Stimulated activated CD8-positive, alpha-beta memory T cell treated with anti-CD3 and anti-CD28 coated beads, Interleukin-4, amount 100 ng/mL, for 24 hours (primary cell): ENCODE measurements around the gene TPX2.

ENCODE experiments used
- DNase-seq: peaks from one replicate; pipeline ENCODE4 v3.0.0-alpha.2; 2020; ENCODE audit warnings: low read depth

Gene TPX2

DNA sequence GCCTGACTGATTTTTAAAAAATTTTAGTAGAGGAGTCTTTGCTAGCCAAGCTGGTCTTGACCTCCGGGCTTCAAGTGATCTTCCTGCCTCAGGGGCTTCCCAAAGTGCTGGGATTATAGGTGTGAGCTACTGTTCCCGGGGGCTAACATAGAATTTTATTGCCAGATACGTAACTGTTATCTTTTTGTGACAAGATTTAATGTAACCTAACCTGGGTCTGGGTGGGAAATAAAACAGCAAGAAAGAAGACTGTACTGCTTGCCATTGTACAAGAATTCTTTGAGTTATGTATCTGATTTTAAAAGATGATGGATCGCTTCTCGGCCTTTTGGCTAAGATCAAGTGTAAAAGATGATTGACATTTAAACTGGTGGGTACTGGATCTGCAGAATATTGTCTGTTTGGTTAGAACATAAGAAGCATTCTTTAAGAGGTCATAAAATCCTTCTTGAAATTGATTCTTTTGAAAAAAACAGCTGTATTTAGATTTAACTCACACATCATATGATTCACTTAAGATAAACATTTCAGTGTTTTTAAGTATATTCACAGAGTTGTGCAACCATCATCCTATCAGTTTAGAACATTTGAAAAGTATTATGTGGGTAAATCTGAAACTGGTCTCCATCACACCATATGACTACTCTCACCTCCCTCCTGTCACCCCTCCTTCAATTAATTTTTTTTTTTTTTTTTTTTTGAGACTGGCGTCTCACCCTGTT is 21.6 kb downstream of the TPX2 start:
- DNase-seq, result no peak

DNA sequence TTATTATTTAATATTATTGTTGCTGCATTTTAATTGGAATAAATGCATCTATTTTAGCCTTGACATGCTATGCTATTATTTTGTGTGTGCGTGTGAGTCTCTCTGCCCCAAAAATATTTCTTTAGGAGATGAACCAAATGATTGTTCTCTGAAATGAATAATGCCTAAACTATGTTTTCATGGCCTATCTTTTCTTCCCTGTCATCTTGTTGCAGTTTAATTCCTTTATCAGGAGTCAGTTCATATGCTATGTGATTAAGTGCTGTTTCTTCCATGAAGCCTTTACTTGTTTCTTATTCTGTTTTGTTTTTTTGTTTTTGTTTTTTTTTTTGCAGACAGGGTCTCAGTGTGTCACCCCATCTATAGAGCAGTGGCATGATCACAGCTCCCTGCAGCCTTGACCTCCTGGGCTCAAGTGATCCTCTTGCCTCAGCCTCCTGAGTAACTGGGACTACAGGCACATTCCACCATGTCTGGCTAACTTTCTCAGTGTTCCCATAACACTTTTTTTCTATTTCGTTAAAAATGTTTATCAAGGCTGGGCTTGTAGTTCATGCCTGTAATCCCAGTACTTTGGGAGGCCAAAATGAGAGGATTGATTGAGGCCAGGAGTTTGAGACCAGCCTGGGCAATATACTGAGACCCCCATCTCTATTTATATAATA is 25.7 kb downstream of the TPX2 start:
- DNase-seq, result no peak

DNA sequence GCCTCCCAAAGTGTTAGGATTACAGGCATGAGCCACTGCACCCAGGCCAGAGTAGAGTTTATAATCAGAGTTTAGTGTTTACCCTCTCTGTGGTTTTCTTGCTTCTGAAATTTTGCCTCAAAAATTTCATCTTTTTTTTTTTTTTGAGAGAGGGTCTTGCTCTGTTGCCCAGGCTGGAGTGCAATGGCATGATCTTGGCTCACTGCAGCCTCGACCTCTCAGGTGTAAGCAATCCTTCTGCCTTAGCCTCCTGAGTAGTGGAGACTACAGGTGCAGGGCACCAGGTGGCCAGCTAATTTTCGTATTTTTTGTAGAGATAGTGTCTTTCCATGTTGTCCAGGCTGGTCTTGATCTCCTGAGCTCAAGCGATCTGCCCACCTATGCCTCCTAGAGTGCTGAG is 28.7 kb downstream of the TPX2 start:
- DNase-seq, result no peak

DNA sequence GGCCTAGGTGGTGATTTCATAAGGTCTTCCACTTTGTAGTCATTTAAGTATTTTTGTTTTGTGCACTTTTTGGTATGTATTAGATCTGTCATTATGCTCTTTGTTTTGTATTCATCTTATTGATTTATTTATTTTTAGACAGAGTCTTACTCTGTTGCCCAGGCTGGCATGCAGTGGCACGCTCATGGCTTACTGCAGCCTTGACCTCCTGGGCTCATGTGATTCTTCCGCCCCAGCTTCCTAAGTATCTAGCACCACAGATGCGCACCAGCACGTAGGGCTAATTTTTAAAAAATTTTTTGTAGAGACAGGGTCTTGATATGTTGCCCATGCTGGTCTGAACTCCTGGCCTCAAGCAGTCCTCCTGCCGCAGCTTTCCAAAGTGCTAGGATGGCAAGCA is 30.6 kb downstream of the TPX2 start:
- DNase-seq, result no peak

DNA sequence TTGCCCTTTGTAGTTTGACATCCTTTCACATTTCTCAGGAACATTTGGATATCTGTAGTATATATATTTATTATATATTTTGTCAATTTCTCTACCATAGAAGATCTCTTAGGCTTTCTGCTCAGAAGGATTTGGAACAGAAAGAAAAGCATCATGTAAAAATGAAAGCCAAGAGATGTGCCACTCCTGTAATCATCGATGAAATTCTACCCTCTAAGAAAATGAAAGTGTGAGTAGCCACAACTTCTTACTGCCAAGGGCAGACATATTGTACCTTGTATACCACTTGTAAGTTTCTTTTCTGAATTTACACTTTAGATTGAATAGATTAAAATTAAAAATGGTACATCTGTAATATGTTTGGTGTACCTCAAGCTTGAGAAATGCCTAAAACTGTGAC is 31.2 kb downstream of the TPX2 start:
- DNase-seq, result no peak

DNA sequence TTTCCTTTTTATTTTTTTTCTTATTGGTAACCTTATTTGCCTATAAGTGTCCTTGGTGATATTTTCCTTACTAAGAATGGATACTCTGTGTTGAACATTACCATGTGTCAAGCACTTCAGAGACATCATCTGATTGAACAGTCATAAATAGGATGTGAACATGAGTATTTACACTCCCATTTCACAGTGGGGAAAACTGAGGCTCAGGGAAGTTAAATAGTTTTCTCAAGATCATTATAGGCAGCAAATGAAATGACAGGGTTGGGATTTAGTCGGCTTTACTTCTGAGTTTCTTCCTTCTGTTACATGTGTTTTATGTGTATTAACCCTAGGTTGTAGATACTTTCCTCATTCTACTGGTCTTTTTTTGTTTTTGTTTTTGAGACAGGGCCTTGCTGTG is 35.3 kb downstream of the TPX2 start:
- no peak for DNase-seq

DNA sequence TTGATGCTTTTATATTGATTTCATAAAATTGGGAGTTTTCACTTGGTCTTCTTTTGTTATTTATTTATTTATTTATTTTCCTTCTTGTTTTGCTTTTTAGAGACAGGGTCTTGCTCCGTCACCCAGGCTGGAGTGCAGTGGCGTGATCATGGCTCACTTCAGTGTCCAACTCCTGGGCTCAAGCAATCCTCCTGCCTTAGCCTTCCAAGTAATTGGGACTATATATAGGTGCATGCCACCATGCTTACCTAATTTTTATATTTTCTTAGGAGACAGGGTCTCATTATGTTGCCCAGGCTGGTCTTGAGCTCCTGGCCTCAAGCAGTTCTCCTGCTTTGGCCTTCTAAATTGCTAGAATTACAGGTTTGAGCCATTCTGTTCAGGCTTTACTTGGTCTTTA is 41.7 kb downstream of the TPX2 start:
- no peak for DNase-seq

DNA sequence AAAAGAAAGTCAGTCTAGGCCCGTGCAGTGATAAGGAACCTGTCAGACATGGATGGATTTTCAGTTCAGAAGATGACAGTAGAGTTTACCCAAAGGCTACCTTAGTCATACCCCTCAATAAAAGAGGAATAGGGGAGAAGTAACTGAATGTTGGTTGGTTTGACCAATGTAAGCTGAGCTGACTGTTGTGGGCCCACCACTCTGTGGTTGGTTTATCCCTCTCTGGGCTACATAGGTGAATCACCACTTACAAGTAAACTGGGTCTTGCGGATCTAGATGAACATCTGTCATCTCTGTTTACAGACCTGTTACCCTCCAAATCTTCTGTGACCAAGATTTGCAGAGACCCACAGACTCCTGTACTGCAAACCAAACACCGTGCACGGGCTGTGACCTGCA is 42.9 kb downstream of the TPX2 start:
- DNase-seq, result no peak

DNA sequence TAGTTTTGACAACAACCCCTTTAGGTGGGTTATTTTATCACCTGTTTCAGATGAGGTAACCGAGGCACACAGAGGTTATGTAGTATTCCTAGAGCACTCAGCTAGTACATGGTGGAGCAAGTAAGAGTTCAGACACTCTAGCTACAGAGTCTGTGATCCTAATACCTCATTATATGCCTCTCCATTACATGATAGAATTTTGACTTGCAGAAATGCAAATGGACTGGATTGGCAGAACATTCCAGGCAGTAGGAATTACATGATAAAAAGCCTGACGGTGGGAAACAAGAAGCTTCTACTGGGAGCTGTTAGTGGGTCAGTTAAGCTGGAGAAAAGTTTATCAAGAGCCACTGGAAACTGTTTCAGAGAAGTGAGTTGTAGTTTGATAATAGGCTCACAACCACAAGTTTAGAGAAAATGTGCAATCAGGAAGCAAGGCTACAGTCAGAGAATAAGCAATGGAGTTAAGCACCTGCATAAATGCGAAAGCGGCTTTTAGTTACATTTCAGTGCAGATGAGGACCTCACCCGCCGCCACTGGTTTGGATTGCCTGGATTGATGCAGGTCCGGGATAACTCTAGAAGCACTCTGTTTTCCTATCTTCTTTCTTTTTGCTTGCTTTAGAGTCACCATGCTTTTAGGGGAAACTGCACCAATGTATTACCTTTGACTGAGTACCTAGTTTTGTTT is 45.4 kb downstream of the TPX2 start:
- no peak for DNase-seq

DNA sequence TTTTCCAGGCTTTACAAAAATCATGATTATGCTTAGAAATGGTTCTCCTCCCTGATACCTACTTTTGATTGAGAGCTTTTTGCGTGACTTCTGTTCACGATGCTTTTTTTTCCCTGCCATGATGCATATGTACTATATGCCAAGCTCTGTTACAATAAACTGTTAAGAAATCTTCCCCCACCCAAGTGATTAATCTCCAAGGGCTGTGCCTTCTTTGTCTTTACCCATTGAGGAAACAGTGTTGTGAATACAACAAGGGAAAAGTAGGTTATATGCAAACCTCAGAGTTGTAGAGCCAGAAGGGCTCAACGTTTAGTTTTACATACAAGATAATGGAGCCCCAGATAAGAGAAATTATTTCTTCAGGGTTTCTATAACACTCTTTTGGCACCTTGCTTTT is 46.0 kb downstream of the TPX2 start:
- DNase-seq, result no peak

DNA sequence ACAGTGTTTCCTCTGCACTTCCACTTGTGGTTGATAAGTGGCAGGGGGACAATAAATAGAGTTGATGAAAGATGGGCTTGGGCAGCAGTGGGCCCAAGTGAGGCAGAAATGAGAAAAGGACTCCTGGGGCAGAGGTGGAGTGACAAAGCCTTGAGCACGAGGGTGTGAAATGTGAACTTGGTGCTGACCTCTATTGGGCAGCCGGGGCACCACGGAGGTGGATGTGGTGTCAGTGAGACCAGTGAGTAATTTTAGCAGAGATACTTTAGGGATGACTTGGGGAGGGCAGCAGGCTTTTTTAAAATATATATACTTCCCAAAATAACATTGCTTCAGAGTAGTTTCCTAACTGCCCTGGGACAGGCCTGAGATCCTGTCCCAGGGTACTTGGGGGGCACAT is 49.5 kb downstream of the TPX2 start:
- DNase-seq, result no peak

DNA sequence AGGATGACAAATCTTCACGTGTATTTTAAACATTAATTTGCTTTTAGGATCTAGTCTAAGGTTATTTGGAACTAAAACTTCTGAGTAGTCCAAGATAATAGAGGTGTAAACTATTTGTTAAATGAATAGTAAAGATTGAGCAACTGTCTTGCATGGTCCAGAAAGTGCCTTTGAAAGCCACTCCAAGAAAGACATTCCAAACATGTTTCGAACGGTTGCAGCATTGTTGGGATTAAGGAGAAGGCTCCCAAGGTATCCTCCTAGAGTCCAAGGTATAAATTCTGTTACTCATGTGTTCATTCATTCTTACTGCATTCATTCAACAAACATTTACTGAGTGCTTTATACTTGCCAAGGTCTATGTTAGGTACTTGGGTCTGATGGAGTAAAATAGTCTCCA is 51.3 kb downstream of the TPX2 start:
- DNase-seq, result no peak

DNA sequence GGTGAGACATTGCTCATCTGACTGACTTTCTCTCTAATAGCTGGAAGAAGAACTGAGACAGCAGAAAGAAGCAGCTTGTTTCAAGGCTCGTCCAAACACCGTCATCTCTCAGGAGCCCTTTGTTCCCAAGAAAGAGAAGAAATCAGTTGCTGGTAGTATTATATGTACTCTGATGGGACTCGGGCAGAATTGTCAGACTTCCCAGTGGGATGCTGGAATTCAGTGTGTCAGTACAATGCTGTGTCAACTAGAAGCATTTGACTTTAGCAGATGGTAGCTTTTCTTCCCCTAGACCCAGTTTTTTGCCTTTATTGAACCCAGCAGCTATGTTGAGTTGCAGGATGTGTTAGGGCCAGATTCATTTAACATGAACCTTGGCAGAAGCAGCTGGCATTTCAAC is 58.3 kb downstream of the TPX2 start:
- no peak for DNase-seq

DNA sequence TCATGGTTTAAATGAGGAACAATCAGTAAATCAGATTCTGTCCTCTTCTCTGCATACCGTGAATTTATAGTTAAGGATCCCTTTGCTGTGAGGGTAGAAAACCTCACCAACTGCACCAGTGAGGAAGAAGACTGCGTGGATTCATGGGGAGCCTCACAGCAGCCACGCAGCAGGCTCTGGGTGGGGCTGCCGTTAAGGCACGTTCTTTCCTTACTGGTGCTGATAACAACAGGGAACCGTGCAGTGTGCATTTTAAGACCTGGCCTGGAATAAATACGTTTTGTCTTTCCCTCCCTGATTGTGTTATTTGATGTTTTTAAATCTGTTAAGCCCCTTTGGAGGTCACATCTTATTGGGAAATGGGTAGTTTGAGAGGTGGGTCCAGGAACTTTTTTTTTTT is 62.4 kb downstream of the TPX2 start:
- no peak for DNase-seq

DNA sequence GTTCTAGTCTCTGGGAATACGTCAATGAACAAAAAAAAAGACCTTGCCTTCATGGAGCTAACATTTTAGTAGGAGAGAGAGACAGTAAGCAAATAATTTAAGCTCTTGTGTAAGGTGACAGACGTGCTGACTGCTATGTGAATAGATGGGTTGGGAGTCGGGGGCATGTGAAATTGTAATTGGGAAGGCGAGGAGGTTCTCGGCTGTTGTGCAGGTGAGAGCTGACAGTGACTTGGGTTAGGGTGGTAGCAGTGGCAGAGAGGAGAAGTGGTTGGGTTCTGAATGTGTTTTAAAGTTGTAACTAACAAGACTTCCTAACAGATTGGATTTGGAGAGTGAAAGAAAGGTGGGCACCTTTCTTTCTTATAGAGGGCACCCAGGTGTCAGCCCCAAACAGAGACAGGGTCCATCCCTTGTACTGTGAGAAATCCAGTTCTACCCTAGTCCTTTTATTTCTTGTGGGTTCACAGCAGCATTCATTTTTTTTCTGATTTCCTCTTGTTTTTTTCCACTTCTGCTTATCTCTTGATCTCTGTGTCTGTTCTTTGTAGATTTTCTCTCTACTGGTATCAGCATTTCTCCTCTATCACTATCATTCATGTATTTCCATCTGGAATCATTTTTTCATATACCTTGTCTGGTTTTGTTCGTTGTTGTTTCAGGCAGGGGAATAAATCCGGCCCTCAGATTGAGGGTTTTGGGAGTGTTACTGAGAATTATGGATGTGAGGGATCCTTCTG is 64.6 kb downstream of the TPX2 start:
- DNase-seq, result no peak

DNA sequence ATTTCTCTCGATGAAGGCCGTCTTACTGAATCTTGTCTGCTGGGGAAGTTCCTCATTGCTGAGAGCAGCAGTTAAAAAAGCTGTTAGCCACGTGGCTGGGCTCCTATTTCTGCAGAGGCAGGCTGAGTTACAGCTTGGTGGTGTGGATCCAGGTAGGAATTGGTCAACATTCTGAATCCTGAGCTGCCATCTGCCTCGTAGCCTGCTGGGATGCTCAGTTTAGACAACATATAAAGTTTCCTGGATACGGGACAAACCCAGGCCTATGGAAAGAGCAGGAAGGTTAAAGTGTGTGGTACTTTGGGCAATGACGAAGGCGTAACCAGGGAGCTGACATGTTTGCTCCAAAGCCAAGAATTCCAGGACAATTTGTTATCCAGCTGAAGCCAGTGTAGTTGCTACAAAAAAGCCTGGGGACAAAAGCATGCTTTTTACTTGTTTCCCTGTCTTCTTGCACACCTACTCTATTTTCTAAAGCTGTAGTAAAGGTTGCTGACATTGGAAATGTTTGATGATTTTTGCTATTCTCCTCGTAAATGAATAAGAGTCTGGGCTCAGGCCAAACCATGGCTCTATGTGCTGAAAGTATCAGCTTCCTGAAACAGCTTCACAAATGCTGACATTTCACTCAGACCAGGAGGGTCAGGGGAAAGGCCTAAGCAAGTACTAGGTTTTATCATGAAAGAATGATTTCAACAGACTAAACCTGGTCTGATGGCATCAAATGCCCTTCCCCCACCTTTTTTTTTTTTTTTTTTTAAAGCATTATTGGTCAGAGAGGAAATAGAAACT is 67.7 kb downstream of the TPX2 start:
- no peak for DNase-seq

DNA sequence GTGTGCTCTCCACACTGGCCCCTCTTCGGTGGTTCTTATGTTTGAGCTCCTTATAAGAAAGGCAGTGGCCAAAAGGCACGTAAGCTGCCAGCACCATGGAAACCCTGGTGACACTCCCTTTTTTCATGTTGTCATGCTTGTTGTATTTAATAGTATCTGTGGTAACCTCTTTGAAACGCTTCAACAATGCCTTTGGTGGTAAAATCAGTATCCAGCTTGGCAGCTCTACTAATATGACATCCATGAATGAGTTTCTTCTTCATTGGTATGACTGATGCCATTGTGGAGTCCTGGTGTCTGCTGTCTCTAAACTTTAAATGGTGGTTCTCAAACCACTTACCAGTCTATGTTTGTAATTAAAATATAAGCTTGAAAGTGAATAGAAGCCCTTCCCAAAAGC is 69.4 kb downstream of the TPX2 start:
- DNase-seq, result no peak

DNA sequence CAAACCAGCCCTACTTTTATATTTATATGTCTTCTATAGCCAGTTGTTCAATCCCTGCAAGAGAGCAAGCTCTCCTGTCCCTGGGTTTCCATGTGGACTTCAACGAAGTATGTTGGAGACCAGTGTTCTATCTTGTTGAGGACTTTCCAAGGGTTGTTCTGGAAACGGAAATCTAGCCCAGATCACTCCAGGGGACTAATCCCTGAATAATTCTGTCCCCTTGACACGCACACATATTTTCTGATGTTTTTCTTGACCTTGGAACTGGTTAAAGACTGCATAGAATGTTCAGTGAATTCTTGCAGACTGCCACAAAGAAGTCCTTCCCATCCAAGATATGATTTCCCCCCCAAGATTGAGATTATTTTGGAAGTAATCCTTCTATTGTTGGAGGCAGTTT is 70.6 kb downstream of the TPX2 start:
- DNase-seq, result no peak

DNA sequence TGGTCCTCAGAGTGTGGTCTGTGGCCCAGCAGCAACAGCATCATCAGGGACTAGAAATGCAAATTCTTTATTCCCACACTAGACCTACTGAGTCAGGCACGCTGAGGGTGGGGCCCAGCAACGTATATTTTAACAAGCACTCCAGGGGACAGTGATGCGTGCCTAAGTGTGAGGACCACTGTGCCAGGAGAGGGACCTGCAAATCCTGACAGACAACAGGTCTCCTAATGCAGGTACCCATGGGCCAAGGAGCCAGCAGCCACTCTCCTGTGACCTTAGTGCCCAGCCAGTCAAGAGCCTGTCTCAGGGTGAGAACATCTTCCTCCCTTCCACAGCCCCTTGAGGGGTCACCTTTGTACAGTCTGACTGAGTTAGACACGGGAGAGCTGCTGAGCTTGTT is 72.1 kb downstream of the TPX2 start:
- DNase-seq, result no peak

DNA sequence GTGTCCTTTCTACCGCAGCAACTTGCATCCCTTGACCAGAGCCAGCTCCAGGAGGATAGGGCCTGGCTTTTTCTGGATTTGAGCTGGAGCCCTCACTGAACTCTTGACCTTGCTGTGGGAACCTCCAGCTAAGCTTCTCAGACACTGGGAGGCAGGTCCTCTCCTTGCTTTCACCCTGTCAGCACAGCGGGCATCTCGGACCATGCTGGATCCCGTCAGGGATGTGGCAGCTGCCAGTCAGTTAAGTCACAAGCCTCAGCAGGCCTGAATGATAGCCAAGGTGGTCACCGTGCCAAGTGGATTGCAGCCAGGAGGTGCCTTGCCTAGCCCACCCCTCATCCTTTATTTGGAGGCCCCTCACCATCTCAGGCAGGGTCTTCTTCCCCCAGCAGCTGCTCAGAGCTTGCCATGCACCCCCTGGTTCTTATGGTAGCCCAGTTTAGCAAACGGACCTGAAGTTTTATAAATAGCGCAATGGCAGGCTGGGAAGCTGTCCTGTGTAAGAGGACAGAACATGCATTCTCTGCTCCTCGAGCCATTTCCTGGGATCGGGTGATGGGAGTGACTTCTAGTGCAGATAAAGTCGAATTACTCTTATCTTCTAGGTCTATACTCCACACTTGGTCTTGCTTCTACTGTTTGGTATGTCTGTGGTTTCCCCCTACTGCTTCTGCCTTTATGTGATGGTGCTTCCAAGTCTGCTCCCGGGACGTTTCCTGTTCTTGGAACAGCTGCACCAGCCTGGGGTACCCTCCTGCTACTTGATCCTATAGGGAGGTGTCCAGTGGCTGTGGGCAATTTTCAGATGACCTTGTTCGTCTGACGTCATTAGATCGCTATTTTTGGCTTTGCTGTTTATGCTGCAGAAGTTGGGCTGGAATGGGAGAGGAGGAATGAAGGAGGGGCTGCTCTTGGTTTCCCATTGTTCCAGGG is 73.0 kb downstream of the TPX2 start:
- no peak for DNase-seq

DNA sequence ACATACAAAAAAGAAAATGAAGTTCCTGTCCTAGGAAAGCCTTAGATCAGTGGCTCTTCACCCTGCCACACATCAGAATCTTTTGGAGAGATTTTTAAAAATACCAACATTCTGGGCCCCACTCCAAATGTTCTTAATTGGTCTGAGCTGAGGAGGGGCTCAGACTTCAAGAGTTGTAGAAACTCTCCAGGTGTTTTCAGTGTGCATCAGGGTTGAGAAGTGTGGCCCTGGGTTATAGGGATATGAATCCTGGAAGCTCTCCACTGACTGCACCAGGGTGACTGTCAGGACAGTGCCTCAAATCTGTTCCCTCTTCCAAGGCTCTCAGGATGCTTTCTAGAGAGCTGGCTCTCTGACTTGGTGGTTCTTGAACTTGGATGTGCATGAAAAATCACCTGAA is 74.5 kb downstream of the TPX2 start:
- no peak for DNase-seq
